OCI-M1 (cell line): ENCODE measurements around the gene LGALS12.

Experiments used
- DNase-seq: peaks from one replicate; lab custom pipeline; 2025; lab: John Stamatoyannopoulos, UW

LGALS12 gene, protein sequence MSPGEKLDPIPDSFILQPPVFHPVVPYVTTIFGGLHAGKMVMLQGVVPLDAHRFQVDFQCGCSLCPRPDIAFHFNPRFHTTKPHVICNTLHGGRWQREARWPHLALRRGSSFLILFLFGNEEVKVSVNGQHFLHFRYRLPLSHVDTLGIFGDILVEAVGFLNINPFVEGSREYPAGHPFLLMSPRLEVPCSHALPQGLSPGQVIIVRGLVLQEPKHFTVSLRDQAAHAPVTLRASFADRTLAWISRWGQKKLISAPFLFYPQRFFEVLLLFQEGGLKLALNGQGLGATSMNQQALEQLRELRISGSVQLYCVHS

DNA sequence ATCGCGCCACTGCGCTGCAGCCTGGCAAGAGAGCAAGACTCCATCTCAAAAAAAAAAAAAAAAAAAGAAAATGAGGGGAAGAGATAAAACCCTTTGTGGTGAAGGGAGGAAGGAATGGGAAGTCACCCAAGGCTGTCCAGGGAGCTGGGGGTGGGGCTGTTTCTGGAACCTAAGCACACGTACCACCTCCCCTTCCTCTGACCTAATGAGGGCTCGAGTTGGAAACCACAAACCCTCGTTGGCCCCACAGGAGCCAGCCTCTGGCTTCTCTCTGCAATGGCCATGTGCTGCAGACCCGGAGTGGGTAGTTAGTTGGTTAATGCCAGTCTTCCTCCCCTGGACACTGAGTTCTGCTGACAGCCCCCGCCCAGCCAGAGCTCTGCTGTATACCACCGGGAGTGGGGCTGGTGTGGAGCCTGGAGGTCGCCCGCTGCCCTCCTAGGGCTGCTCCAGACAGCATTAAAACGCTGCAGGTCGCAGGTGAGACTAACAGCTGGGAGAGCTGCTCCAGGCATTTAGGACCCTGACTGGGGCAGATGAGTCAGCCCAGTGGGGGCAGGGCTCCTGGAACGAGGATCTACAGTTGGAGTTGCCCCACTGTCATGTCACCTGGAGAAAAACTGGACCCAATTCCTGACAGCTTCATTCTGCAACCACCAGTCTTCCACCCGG, at the start of gene LGALS12:
LGALS12 (plus strand) TSS at position 228 of the 672 bp plus-strand sequence; CDS start at position 603, 375 bp downstream.
- peak; percentile 96 for DNase-seq

DNA sequence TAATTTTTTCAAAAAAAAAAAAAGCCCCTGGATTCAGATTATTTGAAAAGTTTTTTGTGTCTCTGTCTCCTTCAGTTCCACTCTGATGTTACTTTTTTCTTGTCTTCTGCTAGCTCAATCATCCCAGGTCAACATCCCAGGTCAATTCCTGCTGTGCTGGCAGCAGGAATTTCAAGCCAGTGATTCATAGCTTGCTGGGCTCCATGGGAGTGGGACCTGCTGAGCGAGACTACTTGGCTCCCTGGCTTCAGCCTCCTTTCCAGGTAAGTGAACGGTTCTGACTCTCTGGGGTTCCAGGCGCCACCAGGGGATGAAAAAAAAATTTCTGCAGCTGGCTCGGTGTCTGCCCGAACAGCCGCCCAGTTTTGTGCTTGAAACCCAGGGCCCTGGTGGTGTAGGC, 46.3 kb upstream of the LGALS12 start:
- DNase-seq, result no peak

DNA sequence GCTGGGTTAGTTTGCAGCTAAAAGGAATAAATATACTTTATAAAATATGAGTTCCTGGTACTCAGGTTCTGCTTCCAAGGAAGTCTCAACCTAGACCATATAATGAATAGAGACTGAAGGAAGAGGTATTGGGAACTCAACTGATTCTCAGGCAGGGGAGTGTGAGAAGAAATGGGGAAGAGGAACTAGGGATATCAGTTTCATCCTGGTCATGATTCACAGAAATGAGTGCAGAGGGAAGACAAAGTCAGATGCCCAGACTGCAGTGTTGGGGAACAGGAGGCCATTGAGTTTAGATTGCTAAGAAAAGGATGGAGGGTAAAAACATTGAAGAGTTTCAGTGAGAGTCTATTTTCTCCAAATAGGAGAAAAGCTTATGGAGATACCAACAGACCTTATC, 43.7 kb upstream of the LGALS12 start:
- peak; percentile 50 for DNase-seq

DNA sequence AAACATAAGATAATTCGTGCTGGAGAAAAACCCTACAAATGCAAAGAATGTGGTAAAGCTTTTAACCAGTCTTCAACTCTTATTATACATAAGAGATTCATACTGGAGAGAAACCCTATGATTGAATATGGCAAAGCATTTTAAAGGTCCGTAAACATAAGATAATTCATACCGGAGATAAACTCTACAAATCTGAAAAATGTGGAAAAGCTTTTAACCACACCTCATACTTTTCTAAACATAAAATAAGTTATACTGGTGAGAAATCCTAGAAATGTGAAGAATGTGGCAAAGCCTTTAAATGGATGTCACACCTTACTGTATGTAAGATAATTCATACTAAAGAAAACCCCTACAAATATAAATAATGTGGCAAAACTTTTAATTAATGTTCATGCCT, 35.6 kb upstream of the LGALS12 start:
- no peak for DNase-seq

DNA sequence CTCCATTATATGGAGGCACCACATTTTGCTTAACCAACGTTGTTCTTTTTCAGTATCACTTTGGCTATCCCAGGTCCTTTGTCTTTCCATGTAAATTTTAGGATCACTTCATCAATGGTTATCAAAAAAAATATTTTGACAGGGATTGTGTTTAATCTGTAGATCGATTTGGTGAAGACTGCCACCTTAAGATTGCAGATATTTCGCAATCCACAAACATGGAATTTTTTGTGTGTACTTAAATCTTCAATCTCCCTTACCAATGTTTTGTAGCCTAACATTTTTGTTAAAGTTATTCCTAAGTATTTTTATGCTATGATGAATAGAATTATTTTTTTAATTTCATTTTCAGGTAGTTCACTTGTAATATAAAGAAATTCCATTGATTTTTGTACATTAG, 33.5 kb upstream of the LGALS12 start:
- no peak for DNase-seq

DNA sequence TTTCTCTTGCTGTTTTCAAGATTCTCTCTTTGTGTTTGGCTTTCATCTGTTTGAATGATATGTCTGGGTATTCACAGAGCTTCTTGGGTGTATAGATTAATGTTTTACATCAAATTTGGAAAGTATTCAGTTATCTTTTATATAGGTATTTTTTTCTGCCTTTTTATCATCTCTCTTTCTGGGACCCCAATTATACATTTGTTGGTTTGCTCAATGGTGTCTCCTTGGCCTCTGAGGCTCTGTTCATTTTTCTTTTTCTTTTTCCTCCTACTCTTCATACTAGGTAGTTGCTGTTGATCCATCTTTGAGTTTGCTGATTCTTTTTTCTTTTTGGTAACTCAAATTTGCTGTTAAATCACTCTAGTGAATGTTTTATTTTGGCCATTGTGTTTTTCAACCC, 29.3 kb upstream of the LGALS12 start:
- no peak for DNase-seq

DNA sequence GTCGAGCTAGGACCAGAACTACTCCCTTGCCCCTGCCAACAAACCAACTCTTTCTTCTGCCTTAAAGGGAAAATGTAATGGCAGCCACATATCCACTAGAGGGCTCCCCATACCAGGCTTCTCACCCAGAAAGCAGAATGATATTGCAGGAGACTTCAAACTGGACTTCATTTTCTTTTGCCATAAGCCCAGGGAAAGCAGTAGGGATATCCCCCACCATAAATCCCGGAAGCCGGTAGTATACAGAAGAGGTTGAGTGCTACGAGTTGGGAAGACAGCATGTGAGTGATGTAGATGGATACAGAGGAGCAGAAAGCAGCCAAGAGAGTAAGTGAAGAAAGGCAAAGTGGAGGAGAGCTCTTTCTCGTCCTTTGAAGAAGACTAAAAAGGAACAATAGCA, 27.0 kb upstream of the LGALS12 start:
- DNase-seq, result peak; percentile 72

DNA sequence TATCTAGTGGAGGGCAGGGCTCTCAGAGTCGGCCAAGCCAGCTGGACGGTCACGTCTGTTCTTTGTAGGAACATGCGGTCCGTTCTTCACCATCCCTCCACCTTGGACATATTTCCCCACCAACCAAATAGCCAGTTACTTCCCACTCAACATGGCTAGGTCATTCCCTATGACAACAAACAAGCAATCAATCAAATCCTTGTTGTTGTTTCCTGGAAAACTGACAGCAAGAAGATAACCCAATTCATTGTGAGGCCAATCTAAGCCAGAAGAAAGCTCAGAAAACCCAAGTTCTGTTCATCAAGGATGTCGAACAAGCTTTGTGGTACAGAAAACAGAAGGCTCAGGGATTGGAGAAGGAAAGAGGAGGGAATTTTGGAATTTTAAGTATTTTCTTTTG, 25.8 kb upstream of the LGALS12 start:
- DNase-seq, result no peak

DNA sequence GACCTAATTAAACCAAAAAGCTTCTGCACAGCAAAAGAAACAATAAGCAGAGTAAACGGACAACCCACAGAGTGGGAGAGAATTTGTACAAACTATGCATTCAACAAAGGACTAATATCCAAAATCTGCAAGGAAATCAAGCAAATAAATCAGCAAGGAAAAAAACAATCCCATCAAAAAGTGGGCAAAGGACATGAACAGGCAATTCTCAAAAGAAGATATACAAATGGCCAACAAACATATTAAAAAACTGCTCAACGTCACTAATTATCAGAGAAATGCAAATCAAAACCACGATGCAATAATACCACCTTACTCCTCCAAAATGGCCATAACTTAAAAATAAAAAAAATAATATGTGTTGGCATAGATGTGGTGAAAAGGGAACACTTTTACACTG, 20.1 kb upstream of the LGALS12 start:
- no peak for DNase-seq

DNA sequence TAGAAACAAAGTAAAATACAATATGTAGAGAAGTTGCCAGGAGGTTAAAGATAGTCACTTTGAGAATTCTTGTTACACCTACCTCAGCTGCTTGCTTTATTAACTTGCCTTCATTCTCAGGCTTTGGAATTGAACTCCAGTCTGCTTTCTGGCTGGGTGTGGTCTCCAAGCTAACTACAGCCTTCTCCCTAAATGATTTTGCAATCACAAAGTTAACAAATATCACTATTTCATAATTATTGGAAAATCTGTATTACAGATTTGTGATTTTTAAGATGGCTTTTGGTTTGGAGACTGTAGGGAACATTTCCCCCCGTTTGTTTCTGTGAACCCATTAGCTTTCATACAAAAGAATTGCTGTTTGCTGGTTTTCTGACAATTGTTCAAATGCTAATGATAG, 17.1 kb upstream of the LGALS12 start:
- no peak for DNase-seq

DNA sequence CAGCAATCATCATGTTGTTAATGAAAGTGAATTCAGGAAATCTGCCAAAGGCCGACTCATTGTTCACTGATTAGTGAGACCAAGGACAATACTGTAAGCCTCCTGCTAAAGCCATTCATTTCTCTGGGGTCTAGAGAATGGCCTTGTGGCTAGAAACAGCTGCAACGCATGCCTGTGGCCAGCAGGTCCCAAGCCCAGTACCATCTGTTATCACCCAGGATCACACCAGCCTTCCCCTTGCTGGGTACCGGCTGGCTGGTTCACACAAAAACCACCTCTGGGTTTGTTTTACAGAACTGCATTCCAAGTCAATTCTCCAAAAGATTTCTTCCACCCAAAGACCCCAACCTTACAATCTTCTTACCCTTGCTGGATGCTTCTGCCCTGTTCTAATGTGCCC, 16.0 kb upstream of the LGALS12 start:
- DNase-seq, result peak; percentile 48

DNA sequence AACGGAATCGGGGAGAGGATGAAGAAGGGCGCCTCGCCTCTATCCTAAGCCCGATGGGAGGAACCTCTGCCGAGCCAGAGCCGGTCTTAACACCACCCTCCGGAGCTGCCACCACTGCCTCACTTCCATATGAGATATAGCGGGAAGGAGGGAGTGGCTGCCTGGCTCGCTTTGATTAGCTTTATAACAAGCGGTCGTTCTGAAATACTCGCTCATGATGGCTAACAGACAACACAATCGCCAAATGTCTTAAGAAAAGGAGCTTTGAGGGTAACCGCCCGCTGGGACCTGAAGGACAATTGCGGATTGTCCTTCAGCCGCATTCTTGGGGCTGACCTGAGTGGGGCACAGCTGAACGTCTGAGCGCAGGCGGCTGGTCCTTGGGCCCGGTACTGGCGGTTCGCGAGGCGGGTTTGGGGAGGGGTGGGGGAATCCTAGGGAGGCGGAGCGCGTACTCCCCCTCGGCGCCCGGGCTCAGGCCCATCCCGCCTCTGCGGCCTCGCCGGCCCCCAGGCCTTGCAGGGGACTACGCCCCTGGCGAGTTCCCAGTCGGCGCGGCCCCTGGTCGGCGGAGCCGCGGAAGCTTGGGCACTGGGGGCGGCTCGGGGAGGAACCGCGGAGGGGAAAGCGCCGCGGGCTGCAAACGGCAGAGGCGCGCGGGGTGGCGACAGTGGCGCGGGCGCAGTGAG, 15.2 kb upstream of the LGALS12 start, which contains the start of gene PLAAT5:
PLAAT5 (minus strand) TSS at position 617 of the 689 bp plus-strand sequence; CDS start at position 484, 133 bp downstream.
- DNase-seq, result peak; percentile 58

DNA sequence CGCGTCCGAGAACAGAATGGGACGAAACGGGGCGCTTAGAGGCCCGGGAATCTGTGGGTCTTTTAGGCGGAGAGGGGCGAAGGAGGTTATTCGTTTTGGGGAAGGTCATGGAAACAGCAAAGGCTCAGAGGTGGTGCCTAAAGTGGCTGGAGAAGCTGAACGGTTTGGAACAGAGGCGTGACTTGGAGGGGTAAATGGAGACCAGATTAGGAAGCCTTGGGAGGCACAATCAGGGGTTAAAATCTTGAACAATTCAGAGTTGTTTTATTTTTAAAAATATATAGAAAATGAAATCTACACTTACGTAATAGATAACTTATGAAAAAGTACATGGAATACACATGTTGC, 14.7 kb upstream of the LGALS12 start:
- no peak for DNase-seq

DNA sequence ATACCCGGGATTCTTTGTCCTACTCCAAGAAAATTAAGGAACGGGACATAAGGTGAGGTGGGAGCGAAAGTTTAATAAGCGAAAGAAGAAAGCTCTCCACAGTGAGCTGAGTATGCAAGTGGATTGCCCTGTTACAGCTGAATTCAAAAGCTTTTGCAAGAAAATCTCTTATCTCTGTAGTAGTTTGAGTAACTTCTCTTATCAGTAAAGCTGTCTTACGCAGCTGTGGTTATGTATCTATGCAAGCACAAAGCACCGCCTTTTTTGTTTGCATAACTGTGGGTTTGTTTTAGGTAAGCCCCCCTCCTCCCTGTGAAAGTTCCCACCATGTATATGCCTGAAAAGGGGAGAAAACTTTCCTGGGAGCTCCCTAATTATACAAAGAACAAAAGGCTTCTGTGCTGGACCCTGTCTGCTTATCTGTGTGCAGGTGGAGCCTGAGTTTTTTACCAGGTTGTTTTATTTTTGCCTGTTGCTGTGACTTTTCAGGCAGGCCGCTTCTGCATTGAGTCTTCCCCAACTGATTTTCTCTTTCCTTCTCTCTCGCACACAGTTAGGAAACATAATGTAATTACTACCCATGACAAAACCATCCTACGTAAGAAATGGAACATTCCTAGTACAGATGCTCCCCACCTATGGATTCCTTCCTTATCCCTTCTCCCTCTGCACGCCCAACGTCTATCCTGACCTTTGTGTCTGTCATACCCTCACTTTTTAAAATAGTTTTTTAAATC, 14.1 kb upstream of the LGALS12 start:
- DNase-seq, result peak; percentile 91

DNA sequence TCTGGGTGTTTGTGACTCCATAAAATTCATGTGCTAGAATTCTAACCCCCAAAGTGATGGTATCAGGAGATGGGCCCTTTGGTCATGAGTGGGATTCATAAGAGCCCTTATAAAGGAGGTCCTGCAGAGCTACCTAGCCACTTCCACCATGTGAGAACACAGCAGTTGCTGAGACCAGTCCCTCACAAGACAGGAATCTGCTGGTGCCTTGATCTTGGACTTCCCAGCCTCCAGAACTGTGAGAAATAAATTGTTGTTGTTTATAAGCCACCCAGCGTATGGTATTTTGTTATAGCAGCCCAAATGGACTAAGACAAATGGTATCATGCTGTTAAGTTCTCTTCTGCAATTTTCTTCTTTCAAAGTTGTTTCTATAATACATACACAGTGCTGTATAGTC, 13.4 kb upstream of the LGALS12 start:
- no peak for DNase-seq

DNA sequence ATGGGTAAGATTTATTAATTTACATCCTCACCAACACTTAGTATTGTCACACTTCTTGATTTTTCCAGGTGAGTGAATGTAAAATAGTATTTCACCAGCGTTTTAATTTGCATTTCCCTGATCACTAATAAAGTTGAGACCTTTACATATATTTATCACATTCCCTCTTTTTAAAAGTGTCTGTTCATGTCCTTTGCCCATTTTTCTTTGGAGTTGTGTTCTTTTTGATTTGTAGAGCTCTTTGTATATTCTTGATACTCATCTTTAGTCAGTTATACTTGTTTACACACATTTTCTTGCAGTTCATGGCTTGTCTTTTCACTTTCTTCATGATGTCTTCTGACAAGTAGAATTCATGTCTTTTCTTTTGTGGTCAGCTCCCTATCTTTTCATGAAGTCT, 12.8 kb upstream of the LGALS12 start:
- no peak for DNase-seq

DNA sequence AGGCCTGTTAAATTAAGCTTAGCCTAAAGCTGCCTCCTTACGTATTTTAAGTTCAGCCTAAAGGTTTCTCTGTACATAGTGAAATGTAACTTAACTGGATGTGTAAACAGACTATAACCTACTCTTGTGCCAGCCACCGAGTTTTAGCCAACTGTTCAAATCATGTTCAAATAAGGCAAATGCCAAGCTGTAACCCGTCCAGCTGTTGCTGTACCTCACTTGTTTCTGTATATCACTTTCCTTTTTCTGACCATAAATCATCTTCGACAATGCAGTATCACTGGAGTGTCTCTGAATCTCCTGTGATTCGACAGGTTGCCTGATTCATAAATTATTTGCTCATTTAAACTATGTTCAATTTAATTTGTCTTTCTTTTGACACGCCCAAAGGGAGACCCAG, 10.9 kb upstream of the LGALS12 start:
- no peak for DNase-seq

DNA sequence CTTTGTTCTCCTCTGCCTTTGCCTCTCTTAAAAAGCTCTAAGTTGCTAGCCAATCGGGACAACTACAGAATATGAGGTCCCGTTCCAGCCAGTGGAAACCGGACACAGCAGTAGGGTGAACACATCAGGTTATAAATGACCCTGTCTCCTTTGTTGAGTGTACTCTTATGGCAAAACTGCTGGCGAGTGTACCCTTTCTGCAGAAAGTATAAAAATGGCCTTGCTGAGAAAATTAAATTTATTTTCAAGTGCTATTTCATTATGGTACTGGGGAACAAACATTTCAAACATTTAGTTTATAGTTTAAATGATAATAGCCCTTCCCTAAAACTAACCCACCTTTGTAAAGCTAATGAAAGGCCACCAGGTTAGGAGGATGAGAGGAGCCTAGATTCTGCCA, 6.0 kb upstream of the LGALS12 start:
- no peak for DNase-seq

DNA sequence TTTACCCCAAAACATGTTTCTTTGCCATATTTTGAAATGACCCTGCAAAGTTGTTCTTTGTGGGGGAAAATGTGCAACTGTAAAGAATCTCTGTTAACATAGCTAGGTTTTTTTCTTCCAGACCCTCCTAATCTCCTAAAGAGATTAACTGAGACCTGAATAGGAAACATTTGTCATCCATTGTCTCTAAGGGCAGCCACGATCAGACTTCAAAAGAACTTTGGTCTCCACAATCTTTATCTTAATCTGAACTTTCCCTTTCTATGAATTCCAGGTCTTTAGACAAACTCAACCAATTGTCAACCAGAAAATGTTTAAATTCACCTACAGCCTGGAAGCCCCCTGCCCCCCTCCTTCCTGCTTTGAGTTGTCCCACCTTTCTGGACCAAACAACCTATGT, 4.6 kb upstream of the LGALS12 start:
- no peak for DNase-seq

DNA sequence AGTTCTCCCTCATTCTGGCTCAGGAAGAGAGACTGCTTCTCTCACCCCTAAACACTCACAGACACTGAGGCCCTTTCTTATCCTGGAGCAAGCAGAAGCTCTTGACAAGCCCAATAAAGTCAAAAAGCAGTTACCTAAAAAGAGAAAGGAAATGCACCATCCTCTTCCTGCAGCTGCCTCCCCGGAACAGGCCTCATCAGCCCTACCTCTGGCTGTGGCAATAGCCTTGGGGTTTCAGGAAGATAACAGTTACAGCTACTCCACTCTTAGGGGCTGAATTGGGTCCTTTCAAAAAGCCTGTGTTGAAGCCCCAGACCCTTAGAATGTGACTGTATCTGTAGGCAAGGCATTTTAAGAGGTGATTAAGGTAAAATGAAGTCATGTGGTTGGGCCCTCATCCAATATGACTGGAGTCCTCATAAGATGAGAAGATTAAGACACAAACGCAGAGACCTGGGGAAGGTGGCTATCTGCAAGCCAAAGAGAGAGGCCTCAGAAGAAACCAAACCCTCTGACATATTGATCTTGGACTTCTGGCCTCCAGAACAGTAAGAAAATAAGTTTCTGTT, 3.5 kb upstream of the LGALS12 start:
- peak; percentile 21 for DNase-seq

DNA sequence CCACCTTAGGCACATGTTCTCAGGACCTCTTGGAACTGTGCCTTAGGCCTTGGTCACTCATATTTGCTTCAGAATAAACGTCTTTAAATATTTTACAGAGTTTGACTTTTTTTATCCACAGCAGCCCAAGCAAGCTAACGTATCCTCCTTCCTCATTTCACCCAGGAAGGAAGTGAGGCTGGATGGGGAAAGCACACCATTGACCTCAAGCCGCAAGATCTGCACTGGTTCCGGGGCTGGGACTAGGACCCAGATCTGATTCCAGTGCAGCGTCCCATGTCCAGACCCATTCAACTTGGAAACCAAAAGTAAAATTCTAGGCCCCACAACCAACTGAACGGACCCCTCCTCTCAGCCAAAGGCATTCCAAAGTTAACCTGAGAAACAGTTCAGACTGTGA, 2.4 kb upstream of the LGALS12 start:
- no peak for DNase-seq

DNA sequence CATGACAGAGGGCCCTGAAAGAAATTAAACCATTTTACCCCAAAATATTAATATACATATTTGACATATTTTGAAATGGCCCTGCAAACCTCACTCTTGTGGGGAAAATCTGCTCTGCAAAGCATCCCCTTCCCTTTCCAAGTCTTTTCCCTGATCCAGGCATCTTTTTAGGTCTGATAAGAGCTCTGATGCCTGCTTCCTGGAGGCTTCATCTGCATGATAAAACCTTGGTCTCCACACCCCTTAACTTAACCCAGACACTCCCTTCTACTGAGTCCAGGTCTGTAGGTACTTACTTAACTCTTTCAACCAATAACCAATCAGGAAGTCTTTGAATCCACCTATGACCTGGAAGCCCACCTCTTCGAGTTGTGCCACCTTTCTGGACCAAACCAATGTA, 1.8 kb upstream of the LGALS12 start:
- DNase-seq, result no peak
